Measurements from ENCODE around the gene ZNF177. TPM values are rescaled to one million over a fixed set of nuclear protein-coding genes. Genes with fewer than 3 reads are reported as not detected.

ZNF177 gene
- total and polyA plus RNA-seq, 7 donors, result 1.2 to 5.5 (median 3.0) TPM; not detected in 2

- H3K4me1 ChIP-seq, result no peaks in the 10 kb centered on the region
- no peak overlapping the region for H3K27ac ChIP-seq
- intact Hi-C loops (cut with DNase I), result no loop called here
- no peak overlapping the region for H3K4me3 ChIP-seq
- peaks cover 35 to 95% (median 60%) of the 10 kb centered on the region in 4 donors for H3K36me3 ChIP-seq
- 97% methylated on average over 6 of the region's 6 CpGs for WGBS, 2 donors
- peaks cover 66 to 93% (median 77%) of the 10 kb centered on the region in 4 donors for H3K9me3 ChIP-seq
- no peaks in the 10 kb centered on the region for H3K27me3 ChIP-seq
- no peak for TF ChIP-seq POLR2A (IDR thresholded peaks at IDR 0.05)
- TF ChIP-seq CTCF (IDR thresholded peaks at IDR 0.05), result no peak
- TF ChIP-seq POLR2AphosphoS5 (IDR thresholded peaks at IDR 0.05), result no peak
- TF ChIP-seq EP300 (IDR thresholded peaks at IDR 0.05), result no peak
- DNase-seq, result no peak
Observed at GRCh38 chr19:9342610-9343304, 20.1 kb upstream of the ZNF177 start.

GRCh38 chr19:9345005-9345404 lies 17.8 kb upstream of the ZNF177 start:
- Histone ChIP-seq H3K27me3 (no peaks in the 10 kb centered on the region), H3K36me3 (peaks cover 23 to 88% (median 45%) of the 10 kb centered on the region in 4 donors), H3K4me1 (no peaks in the 10 kb centered on the region), H3K4me3 (no peak overlapping the region), H3K27ac (no peak overlapping the region), H3K9me3 (peaks cover 58 to 97% (median 76%) of the 10 kb centered on the region in 4 donors)
- intact Hi-C loops (cut with DNase I), result no loop called here
- 88 to 95% methylated on average over 2 of the region's 2 CpGs for WGBS, 2 donors
- TF ChIP-seq POLR2AphosphoS5 (IDR thresholded peaks at IDR 0.05) (no peak), CTCF (IDR thresholded peaks at IDR 0.05) (no peak), EP300 (IDR thresholded peaks at IDR 0.05) (no peak), POLR2A (IDR thresholded peaks at IDR 0.05) (no peak)
- DNase-seq, result no peak

GRCh38 chr19:9348253-9348652 lies 14.6 kb upstream of the ZNF177 start:
- Histone ChIP-seq H3K4me1 (no peaks in the 10 kb centered on the region), H3K36me3 (peaks cover 6 to 78% (median 19%) of the 10 kb centered on the region in 4 donors), H3K4me3 (no peak overlapping the region), H3K9me3 (peaks cover 39 to 85% (median 72%) of the 10 kb centered on the region in 4 donors), H3K27ac (no peak overlapping the region), H3K27me3 (no peaks in the 10 kb centered on the region)
- intact Hi-C loops (cut with DNase I), result no loop called here
- 97 to 99% methylated on average over 3 of the region's 3 CpGs for WGBS, 2 donors
- DNase-seq, result no peak
- no peak for TF ChIP-seq CTCF (IDR thresholded peaks at IDR 0.05)
- TF ChIP-seq POLR2A (IDR thresholded peaks at IDR 0.05), result no peak
- no peak for TF ChIP-seq POLR2AphosphoS5 (IDR thresholded peaks at IDR 0.05)
- no peak for TF ChIP-seq EP300 (IDR thresholded peaks at IDR 0.05)

- WGBS, 2 donors, result 97 to 98% methylated on average over 22 of the region's 22 CpGs
- Histone ChIP-seq H3K9me3 (peaks cover 35 to 83% (median 70%) of the 10 kb centered on the region in 4 donors), H3K27ac (no peak overlapping the region), H3K27me3 (no peaks in the 10 kb centered on the region), H3K4me3 (no peak overlapping the region), H3K4me1 (no peaks in the 10 kb centered on the region), H3K36me3 (peaks cover 2 to 77% (median 15%) of the 10 kb centered on the region in 4 donors)
- intact Hi-C loops (cut with DNase I), result no loop called here
- DNase-seq, result no peak
- TF ChIP-seq POLR2AphosphoS5 (IDR thresholded peaks at IDR 0.05), result no peak
Observed at GRCh38 chr19:9348671-9349070, 14.1 kb upstream of the ZNF177 start.

GRCh38 chr19:9352505-9352904 lies 10.3 kb upstream of the ZNF177 start:
- H3K27ac ChIP-seq, result no peak overlapping the region
- H3K27me3 ChIP-seq, result no peaks in the 10 kb centered on the region
- TF ChIP-seq EP300 (IDR thresholded peaks at IDR 0.05), result no peak
- TF ChIP-seq CTCF (IDR thresholded peaks at IDR 0.05), result no peak
- no peak for TF ChIP-seq POLR2AphosphoS5 (IDR thresholded peaks at IDR 0.05)
- no peak for TF ChIP-seq POLR2A (IDR thresholded peaks at IDR 0.05)
- H3K4me1 ChIP-seq, result no peaks in the 10 kb centered on the region
- WGBS, 2 donors, result 91 to 93% methylated on average over 2 of the region's 2 CpGs
- intact Hi-C loops (cut with DNase I), result no loop called here
- H3K36me3 ChIP-seq, result peaks cover 0 to 64% (median 8%) of the 10 kb centered on the region in 4 donors
- no peak for DNase-seq
- H3K9me3 ChIP-seq, result peaks cover 36 to 70% (median 61%) of the 10 kb centered on the region in 4 donors
- H3K4me3 ChIP-seq, result no peak overlapping the region

All from sigmoid colon (tissue), 7 donors.